Hematopoietic multipotent progenitor cell (in vitro differentiated cells): Measurements from ENCODE around the gene DPF3. TPM values are rescaled to one million over a fixed set of nuclear protein-coding genes. Genes with fewer than 3 reads are reported as not detected.

Experiments used
- DNase-seq, 3 donors: peaks; one replicate each; pipeline ENCODE4 v3.0.0-alpha.2; 2011 to 2015; ENCODE audit warnings: low read depth in 2 of 3, low spot score in 2 of 3
- total RNA-seq: library from RNA; depleted of rRNA; stranded (reverse); fragments of >200 nt; gene quantifications from one replicate; pipeline ENCODE4 v1.2.3, GENCODE V29; 2012

Gene DPF3
- total RNA-seq, 1 donor: under 0.01 TPM

DNA sequence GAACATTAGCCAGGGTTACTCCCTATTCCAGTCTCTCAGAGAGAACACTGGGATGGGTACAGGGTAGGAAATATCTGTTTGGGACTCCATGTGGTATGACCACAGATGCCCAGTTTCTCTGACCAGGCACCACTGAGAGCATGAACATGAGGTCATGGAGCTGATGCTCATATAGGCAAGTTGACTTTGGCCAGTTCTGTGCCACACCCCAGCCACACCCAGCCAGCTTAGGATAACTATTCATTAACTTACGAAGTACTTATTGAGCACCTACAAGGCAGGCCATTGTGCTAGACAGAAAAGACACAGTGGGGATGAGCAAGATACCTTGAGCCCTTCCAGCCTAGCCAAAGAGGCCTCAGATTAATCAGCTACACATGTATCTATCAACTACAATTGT is 262.5 kb downstream of the DPF3 start:
- DNase-seq: no peak

DNA sequence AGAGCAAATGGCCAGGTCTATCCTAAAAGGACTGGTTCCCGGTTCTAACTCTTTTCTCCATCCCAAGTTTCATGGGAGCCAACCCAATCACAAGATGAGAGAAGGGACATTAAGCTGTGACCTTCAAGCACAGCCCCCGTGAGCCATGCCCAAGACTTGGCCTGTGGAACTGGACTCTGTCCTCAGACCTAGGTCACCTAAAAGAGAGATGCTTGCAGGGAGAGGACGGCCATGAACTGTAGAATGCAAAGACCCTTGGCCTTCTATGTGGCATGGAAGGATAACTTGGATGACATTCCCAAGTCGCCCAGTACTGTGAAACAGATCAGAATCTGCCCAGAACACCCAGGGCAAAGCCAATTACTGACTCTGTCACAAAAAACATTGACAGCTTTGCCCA is 263.5 kb downstream of the DPF3 start:
- DNase-seq: no peak

DNA sequence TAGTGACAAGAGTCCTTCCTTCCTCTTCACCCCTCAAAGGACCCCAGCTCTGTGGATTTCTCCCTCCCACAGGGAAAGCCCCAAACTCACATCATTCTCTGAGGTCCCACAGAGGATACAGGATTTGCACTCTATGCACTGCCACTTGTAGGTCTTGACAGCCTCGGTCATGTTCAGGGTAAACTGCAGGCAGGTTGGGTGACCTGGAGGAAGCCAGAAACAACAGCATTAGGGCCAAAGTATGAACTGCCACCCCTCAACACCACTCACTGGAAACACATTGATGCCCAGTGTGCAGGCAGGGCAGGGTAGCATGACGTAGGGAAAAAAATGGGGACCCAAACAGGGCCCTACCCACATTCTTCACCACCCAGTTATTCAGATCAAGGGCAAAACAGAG is 264.4 kb downstream of the DPF3 start:
- no peak for DNase-seq

DNA sequence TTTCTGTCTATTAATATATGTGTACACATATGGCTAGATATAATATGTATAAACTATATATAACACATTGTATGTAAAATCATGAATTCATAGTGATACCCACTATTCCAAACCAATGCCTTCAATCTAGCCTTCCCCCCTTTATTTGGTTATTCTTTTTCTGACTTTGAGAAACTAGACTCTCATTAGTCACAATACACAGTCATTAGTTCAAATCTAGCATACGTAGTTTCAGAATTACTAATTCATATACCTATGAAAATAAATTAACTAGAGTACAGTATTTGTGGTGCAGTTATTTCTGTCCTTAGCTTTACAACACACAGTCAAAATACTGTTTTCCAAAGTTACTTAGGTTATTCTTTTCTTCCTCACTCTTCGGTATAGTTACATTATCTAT is 268.2 kb downstream of the DPF3 start:
- no peak for DNase-seq

DNA sequence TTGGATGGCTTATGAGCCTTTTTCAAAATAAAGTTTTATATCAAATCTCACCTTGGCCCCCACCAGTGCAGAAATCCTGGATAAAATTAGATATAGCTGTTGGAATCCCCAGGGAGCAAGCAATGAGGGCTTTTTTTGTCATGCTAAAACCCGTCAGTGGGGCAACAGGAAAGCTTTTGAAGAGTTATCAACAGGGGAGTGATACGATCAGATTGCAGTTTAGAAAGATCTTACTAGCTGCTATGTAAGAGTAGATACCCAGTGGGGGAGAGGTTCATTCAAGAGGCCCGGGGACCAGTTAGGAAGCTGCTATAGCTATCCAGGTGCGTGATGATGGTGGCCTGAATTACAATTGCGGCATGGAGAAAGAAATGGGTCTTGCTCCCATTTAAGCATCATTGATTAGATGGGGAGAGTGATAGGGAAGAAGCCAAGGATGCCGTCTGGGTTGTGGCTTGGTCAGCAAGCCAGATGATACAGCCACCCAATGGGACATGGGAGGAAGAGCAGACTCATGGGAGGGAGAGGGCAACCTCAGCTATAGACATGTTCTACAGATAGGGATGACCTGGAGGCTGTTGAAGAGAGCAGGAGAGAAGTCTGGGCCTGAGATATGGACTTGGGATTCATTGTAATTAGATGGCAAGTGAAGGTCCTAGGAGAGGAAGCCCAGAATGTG is 272.4 kb downstream of the DPF3 start:
- no peak for DNase-seq

DNA sequence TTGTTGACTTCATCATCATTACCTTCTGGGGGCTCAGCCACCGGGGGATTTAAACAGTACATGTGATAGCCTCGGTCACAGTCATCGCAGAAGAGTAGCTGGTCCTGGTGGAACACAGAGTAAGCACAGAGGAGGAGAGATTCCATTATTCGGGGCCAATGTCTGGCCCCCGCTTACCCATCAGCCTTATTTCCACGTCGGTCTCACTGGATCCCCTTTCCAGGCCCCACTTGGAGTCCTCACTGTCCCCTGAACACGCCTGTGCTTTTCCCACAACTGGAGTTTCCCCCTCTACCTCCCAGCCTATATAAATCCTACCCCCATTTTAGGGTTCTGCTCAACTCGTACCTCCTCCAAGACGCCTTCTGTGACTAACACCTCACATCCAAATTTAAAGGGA is 274.0 kb downstream of the DPF3 start:
- no peak for DNase-seq

DNA sequence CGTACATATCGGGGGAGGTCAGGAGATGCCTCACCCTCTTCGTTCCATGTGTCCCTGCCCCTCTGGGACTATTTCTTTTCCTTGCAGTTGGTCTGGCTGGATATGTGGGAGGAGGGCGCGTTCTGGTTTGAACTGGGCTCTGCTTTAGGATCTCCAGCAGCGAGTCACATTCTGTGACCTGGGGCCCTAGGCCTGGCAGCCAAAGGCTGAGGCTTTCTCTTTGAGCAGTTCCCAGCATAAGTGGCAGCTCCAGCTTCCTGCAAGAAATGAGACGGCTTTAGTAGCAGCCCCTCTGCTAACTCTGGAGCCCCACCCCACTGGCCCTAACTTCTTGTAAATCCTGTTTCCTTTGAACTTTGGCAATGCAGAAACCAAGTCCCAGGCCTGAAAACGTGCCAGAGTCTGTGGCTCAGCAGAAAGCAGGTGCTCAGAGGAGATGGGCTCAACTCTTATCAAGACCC is 274.8 kb downstream of the DPF3 start:
- no peak for DNase-seq

DNA sequence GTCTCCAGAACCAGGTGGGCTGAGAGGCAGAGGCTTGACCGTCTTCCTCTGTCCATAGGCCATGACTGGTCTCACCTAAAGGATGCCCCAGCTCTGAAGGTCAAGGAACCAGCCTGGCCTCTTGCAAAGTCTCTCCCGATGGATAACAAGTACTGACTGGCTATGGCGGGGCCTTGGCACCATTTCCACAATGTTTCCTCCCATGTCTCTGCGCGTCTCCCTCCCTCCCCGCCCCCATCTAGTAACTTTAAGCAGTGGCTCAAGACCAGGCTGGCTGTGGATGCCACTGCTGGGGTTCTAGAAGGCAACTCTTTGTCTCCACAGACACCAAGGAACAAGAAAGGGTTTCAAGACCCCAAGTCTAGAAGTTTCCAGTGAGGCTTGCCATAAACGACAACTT is 275.5 kb downstream of the DPF3 start:
- no peak for DNase-seq

DNA sequence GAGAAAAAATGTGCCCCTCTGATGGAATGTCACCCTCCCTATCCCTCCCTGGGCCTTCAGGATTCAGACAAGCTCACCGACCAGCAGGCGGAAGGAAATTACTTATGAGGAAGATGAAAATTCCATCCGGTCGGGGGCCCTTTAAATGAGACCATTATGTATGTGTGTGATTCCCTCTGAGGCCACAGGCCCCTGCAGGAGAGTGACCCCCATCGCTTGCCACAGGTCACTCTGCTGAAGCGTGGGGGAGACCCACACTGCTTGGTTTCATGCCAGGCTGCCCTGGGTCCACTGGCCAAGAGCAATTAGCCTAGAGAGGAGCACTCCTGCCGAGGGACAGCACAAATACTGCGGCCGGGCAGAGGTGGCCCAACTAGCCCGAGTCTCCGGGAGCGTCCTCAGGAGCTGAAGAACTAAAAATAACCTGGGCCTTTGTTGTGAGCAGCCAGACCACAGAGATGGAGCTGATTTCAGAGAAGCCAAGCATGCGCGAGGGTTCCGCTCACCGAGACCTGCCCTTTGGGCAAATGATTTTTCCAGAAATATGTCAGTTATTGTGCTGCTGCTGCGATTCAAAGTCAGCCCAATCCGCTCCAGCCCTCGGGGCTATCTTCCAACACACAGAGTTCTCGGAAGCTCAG is 276.4 kb downstream of the DPF3 start:
- no peak for DNase-seq

DNA sequence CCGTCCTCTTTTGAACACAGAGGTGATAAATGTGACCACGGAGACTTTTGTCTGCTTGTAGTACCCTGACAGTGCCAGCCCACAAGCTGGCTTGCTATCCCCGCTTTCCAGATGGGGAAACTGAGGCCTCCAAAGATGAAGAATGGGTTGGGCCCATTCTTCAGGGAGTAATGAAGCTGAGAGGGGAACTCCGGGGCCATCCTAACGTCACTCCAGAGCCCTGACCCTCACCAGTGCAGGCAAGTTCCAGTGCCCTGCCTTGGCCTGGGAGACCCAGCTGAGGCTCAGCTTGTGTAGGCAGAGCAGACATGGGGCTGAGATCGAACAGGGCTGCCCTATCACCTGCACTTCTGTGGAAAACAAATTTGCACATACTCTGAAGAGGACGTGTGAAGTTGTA is 277.1 kb downstream of the DPF3 start:
- DNase-seq: no peak

DNA sequence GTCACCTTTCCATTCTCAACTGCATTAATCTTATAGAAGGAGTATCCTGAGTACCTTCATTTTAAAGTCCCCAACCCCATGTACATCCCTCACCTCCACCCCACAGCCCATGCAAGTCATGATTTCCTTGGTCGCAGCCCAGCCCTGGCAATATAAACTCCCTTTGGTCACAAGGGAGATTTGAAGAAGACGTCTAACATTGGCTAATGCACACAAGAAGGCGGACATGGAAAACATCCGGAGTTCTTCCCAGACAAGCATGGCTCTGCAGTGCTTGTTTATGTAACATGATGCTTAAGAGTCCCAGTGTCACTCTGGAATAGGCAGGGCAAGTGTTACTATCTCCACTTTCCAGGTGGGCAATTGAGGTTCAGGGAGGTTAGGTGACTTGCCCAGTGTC is 277.6 kb downstream of the DPF3 start:
- no peak for DNase-seq

DNA sequence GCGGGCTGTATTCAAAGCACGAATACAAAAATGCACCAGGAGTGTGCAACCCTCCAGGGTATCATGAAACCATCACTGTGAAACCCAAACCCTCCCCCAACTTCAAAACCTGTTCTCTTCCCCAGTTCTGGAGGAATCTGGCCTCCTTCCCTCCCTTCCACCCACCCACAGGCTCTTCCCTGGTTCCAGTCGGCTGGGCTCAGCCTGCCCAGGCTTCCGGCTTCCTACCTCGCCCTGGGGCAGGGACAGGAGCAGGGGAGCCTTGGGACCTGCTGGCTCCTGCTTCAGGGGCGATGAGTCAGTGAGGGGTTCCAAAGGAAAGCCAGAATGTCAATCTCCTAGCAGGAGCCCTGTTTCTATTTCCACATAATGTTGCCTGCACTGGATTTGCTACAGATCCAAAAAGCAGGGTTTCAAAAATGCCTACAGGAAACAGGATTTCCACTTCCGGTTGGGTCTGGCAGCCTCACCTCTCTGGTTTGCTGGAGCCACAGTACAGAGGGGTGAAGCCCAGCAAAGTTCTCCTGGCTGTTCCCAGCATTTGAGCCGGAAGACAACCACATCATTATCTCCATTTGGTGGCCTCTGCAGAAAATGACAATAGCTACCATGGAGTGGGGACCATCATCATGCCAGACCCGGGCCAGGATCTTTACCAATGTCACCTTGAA is 278.3 kb downstream of the DPF3 start:
- DNase-seq: no peak

DNA sequence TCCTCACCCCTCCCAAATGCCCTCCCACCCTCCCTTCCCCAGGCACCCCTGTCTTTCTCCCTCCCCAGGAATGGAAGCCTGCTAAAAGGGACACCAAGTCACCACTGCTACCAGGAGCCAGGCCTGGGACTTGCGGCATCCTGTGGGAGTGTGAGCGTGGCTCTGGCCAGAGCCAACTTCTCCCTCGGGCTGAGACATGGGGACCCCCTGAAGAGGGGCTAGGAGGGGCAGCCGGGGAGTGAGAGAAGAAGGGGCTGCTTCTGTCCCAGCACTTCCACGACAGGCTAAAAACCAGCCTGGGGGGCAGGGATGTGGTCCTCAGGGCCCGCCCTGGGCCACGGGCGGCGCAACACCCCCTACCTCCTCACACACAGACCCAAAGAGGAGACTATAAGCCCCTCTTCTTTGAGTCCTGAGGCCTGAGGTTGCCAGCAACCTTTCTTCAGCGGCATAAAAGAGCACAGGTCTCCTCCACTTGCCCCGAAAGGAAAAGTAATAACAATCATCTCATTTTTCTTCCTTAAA is 278.9 kb downstream of the DPF3 start:
- no peak for DNase-seq

DNA sequence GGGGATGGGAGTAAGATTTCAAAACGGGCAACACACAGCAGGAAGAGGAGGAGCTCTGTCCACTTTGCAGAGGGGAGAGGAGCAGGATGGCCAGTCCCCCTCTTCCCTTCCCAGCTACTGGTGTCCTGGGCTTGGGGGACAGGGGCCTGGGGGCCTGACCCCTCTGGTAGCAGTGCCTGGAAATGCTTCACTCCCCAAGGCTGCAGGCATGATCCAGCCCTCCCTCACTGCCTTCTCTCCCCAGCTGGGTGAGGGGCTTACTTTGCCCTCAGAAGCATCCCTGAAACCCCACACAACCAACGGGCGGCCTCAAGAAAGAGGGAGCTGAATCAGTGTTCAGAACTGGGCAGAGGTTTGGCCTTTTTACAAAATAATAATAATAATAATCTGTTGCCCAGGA is 279.5 kb downstream of the DPF3 start:
- no peak for DNase-seq

DNA sequence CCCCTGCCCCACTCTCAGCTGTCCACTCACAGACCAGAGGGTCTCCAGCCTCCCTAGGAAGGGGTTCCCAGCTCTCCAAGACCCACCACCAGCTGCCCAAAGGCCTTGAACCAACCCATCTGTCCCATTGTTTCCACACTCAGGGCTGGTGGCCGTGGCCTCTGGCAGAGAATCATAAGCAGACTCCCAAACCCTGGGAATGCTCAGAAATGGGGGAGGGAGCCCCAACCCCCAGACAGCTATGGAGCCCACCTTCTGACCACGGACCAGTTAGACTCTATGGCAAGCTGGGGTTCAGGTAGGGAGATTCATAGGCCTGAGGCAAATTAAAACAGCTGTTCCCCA is 280.0 kb downstream of the DPF3 start:
- no peak for DNase-seq

DNA sequence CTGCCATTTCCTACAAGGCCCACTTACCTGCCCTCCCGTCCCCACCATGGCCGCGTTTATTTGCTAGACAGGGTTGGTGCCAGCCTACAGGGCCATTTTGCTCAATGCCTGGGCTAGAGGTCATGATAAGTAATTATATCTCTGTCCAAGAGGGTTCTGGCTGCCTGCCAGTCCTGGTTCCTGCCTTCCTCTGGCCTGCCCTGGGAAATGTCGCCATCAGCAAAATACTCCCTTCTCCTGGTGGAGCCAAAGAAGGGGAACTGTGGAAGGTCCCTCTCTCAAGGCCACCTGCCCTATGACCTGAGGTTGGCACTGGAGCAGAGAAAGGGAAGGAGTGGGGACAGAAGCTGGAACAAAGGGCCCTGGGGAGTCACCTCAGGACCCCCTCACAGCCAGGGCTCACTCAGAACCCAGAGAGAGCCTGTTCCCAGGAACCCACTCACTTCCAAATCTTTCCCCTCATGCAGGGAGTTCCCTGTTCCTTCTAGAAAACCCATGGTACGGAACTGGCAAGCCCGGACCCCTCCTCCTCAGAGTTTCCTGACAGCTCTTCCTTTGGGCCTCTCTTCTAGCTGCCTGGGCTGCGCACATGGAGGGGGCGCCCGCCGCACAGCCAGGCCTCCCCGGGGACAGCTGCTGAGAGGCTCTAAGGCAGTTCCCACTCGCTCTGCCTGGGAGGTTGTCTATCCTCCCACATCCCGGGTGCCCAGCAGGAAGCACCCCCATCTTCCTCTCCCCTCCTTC is 280.5 kb downstream of the DPF3 start:
- DNase-seq: no peak

DNA sequence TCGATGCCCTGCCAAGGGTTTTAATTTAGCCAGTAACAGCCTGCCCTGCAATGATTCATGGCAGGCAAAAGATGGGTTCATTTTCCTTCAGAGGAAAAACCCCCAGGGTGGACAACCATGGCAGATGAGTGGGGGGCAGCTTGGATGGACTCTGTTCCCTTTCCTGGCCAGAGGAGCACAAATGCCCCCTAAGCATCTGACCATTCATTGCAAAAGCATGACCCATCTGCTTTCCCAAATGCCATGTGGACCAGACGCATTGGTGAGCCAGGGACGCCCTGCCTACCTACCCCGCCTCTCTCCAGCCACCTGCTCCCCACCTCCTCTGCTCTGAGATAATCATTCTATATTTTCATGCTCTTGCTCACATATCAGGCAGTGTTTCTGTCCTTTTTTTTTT is 281.9 kb downstream of the DPF3 start:
- DNase-seq: no peak

DNA sequence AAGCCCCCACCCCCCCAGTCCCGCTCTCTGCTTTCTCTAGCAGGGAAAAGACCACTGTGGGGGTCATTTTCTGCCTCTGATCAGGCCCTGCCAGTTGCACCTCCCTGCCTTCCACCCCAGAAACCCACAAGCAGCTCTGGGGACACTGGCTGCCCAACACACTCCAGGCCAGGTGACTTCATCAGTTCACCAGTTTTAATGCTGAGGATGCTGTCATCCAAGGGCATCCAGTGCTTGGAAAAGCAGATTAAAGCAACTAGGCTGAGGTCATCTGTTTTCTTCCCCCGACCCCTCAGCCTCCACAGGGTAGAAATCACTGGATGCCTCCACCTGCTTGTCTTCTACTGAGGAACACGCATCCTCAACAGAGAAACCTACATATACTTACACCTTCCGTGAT is 282.4 kb downstream of the DPF3 start:
- DNase-seq: no peak

DNA sequence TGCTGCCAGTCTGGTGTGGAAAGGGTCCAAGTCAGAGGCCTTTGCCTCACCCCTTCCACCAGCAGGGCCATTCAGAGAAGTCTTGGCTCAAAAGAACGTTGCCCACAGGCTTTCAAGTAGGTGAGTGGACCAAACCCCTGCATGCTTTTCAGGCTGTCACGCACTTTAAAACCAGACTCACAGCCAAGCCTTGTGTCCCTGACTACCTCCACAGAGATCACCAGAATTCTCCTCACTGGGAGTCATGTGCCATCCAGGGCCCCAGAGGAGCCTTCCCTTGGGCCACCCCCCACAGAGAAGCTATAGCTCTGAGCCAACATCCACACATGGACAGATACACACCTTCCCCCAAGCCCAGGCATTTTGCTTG is 283.1 kb downstream of the DPF3 start:
- DNase-seq: no peak

DNA sequence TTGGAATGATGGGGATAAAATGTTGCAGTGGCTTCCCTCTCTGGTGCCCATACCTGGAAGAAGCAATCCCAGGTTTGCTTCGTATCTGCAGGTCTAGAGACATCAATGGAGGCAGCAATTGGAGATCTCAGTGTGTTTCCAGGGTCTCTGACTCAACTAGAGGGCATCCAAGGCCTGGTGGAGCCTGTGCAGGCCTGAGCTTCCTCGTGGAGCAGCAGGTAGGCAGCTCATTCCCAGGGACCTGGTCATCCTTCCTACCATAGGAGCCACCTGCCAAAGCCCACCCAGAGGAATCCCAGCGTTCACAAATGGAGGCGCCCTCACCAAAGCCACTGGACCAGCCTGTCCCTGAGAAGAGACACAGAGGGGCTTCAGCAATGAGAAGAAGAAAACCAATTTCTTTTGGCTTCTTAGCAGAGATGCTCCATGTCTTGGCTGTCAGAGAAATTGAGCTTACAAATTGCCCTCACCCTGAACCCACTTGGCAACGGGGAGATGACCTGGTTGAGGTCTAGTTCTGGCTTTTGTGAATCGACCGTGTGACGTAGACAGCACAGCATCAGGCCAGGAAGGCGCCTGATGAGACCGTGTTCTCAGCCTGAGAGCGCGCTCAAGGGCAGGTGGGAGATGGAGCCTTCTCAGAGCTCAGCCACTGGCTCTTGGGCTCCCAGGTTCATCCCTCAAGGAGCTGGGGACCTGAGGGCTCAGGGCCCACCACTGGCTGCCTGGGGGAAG is 283.6 kb downstream of the DPF3 start:
- DNase-seq: no peak
